RWPE2 (cell line): ENCODE data around the gene ZNF439.
"Not testable (repeated sequence)": the region's sequence is repeated elsewhere in the genome, so short reads cannot be mapped to it uniquely, and the experiment has no call there.

ENCODE experiments used
- ATAC-seq: fragments of 200-7000 bp; cut with Tn5 transposase; 3 replicates; pipeline ENCODE4 v1.9.1; 2021; ENCODE audit warnings: low read depth
- DNase-seq: peaks from one replicate; pipeline ENCODE4 v3.0.0-alpha.2; 2020; ENCODE audit warnings: low spot score
- H3K27ac ChIP-seq: fragments of 450-650 bp; 2 replicates; pipeline ENCODE4 v1.5.1; 2017; ENCODE audit warnings: mild to moderate bottlenecking; ENCODE audit not compliant: poor library complexity, severe bottlenecking
- H3K27me3 ChIP-seq: fragments of 250-450 bp; sonication (Bioruptor Pico); 2 replicates; pipeline ENCODE4 v1.5.1; 2021; ENCODE audit warnings: mild to moderate bottlenecking, moderate library complexity; ENCODE audit not compliant: insufficient read depth, poor library complexity, severe bottlenecking
- H3K36me3 ChIP-seq: fragments of 250-450 bp; sonication (Bioruptor Pico); 2 replicates; pipeline ENCODE4 v1.5.1; 2020; ENCODE audit warnings: low read depth, mild to moderate bottlenecking, moderate library complexity
- H3K4me1 ChIP-seq: fragments of 250-450 bp; sonication (Bioruptor Pico); 2 replicates; pipeline ENCODE4 v1.5.1; 2021; ENCODE audit warnings: mild to moderate bottlenecking, moderate library complexity; ENCODE audit not compliant: insufficient read depth, poor library complexity, severe bottlenecking
- H3K4me3 ChIP-seq: fragments of 250-450 bp; sonication (Bioruptor Pico); 2 replicates; pipeline ENCODE4 v1.5.1; 2021; ENCODE audit warnings: mild to moderate bottlenecking, moderate library complexity; ENCODE audit not compliant: severe bottlenecking
- H3K9me3 ChIP-seq: fragments of 250-450 bp; sonication (Bioruptor Pico); 2 replicates; pipeline ENCODE4 v1.5.1; 2021; ENCODE audit warnings: mild to moderate bottlenecking, moderate library complexity; ENCODE audit not compliant: severe bottlenecking
- CTCF ChIP-seq: fragments of 450-650 bp; IDR thresholded peaks from one replicate; pipeline ENCODE4 v1.5.1; 2017; ENCODE audit warnings: mild to moderate bottlenecking, moderate library complexity; ENCODE audit not compliant: poor library complexity, severe bottlenecking

Gene ZNF439

DNA sequence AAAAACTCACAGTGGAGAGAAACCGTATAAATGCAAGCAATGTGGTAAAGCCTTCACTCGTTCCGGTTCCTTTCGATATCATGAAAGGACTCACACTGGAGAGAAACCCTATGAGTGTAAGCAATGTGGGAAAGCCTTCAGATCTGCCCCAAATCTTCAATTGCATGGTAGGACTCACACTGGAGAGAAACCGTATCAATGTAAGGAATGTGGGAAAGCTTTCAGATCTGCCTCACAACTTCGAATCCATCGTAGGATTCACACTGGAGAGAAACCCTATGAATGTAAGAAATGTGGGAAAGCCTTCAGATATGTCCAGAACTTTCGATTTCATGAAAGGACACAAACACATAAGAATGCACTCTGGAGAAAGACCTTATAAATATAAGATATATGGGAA is 19.7 kb downstream of the ZNF439 start:
- Histone ChIP-seq H3K36me3 (peaks cover 20% of the 10 kb centered on the region), H3K4me1 (no peaks in the 10 kb centered on the region), H3K27me3 (no peaks in the 10 kb centered on the region), H3K4me3 (no peak overlapping the region), H3K9me3 (peaks cover 16% of the 10 kb centered on the region), H3K27ac (no peak overlapping the region)
- ATAC-seq (no peak), DNase-seq (no peak)
- TF ChIP-seq CTCF: no peak

DNA sequence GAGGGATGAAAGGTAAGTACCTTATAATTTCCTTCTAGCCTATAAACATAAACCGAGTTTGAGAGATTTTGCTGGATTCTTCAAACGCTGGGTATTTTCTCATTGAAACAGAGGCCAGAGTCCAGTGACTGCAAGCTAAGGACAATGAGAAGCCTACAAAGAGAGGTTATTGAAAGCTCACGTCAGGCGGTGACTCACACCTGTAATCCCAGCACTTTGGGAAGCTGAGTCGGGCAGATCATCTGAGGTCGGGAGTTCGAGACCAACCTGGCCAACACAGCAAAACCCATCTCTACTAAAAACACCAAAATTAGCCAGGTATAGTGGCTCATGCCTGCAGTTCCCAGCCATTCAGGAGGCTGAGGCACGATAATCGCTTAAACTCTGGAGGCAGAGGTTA is 24.1 kb downstream of the ZNF439 start:
- Histone ChIP-seq H3K27me3 (no peaks in the 10 kb centered on the region), H3K36me3 (peaks cover 16% of the 10 kb centered on the region), H3K27ac (no peak overlapping the region), H3K4me1 (no peaks in the 10 kb centered on the region), H3K4me3 (no peak overlapping the region), H3K9me3 (peaks cover 14% of the 10 kb centered on the region)
- no peak for ATAC-seq
- no peak for DNase-seq
- TF ChIP-seq CTCF: no peak

DNA sequence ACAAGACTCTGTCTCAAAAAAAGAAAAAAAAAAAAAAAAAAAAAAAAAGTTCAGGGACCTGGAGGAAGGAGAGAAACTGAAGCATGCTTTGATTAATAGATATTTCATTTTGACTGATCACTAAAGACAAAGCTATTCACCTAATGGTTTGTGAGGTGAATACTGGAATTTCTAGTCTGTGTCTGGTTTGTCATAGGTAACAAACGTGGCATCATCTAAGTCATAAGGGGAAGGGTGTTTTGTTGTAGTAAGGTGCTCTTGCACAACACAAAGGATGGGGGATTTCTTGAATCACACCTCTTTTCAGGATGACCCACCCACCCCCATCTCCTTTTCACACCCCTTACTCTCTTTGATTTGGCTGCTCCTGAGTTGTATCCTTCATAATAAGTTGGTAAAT is 25.2 kb downstream of the ZNF439 start:
- ATAC-seq: no peak
- H3K4me3 ChIP-seq: no peak overlapping the region
- H3K4me1 ChIP-seq: no peaks in the 10 kb centered on the region
- H3K27ac ChIP-seq: no peak overlapping the region
- no peak for TF ChIP-seq CTCF
- no peak for DNase-seq
- peaks cover 5% of the 10 kb centered on the region; the same call in 1 of the 2 replicates for H3K36me3 ChIP-seq
- peaks cover 7% of the 10 kb centered on the region for H3K9me3 ChIP-seq
- no peaks in the 10 kb centered on the region for H3K27me3 ChIP-seq

- DNase-seq, H3K27me3 ChIP-seq, H3K4me3 ChIP-seq, H3K9me3 ChIP-seq, H3K27ac ChIP-seq, ATAC-seq, H3K36me3 ChIP-seq, H3K4me1 ChIP-seq: not testable (repeated sequence)
Measured at GRCh38 chr19:11879687-11880266, 31.3 kb downstream of the ZNF439 start.

DNA sequence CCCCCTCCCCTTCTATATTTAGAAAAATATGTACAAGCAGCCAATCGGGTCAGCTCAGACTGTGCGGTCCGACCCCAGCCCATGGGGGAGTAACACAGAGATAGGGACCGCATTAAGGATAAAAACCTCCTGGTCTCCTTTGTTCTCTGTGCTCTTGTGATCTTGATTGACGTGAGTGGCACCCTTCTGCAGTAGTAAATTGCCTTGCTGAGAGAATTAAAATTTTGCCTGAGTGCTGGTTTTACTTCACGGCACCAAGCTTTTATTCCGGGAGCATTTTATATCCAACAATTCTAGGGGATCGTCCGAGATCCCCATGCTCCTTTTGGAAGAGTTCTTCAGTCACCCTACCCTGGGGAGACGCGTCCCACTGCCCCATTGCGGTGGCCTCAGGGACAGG is 32.1 kb downstream of the ZNF439 start:
- Histone ChIP-seq H3K27me3 (no peaks in the 10 kb centered on the region), H3K4me1 (no peaks in the 10 kb centered on the region), H3K36me3 (no peaks in the 10 kb centered on the region), H3K9me3 (peaks cover 7% of the 10 kb centered on the region), H3K27ac (no peak overlapping the region), H3K4me3 (no peak overlapping the region)
- ATAC-seq: no peak
- no peak for TF ChIP-seq CTCF
- DNase-seq: no peak
